HG03045 (cell line): ENCODE measurements around the gene ZBTB3.
A peak's percentile ranks its signal among the peaks of the same experiment; 100 is the strongest.
"Not testable (repeated sequence)": the region's sequence is repeated elsewhere in the genome, so short reads cannot be mapped to it uniquely, and the experiment has no call there.

Experiments used
- ATAC-seq: cut with Tn5 transposase; IDR thresholded peaks from one replicate; pipeline ENCODE4 v1.9.1; 2021; ENCODE audit warnings: mild to moderate bottlenecking, moderate library complexity; ENCODE audit not compliant: unreplicated experiment

Gene ZBTB3

DNA sequence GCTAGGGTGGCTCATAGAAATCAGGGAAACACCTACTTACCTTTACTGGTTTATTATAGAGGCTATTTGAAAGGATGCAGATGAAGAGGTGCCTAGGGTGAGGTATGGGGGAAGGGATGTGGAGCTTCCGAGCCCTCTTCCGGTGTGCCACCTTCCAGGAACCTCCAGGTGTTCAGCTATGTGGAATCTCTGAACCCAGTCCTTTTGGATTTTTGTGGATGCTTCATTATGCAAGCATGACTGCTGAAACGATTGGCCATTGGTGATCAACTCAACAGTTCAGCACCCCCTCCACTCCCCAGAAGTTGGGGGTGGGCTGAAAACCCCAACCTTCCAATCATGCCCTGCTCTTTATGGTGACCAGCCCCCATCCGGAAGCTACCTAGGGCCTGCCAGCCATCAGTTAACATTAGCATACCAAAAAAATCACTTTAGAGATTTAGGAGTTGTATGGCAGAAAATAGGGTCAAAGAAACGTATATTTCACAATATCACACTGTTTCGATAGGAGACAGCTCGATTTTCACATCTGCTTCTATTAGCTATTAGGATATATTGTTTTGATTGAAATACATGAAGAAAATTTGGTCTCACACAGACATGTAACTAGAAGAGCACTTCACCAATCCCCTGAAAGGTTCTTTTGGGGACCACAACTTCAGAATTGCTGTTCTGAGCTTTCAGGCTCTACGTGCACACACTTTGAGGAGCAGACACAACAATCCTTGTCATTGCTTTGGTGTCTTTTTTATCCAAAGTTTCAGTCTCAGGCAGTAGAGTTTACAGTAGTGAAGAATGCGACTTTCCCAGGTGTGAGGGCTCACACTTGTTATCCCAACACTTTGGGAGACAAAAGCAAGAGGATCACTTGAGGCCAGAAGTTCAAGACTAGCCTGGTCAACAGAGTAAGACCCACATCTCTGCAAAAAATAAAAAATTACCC lies 4.2 kb upstream of the ZBTB3 start:
- no peak for ATAC-seq

DNA sequence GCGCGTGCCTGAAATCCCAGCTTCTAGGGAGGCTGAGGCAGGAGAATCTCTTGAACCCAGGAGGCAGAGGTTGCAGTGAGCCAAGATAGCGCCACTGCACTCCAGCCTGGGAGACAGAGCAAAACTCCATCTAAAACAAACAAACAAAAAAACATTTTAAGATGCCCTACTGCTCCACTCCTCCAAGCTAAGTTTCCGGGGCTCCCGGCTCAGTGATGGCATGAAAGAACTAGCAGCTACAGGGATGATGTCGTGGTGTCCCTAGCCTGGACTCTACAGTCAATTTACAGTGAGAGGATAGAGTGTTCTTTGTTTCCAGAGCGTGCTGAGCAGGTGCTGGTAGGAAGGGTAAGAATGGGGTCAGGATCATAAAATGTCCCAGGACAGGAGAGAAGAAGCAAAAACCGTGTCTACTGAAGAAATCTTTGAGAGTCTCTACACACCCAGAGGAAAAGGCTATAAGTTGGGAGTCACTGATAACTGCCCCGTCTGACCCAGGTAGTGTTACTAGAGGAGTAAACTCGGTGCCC lies 1.2 kb upstream of the ZBTB3 start:
- ATAC-seq: no peak

DNA sequence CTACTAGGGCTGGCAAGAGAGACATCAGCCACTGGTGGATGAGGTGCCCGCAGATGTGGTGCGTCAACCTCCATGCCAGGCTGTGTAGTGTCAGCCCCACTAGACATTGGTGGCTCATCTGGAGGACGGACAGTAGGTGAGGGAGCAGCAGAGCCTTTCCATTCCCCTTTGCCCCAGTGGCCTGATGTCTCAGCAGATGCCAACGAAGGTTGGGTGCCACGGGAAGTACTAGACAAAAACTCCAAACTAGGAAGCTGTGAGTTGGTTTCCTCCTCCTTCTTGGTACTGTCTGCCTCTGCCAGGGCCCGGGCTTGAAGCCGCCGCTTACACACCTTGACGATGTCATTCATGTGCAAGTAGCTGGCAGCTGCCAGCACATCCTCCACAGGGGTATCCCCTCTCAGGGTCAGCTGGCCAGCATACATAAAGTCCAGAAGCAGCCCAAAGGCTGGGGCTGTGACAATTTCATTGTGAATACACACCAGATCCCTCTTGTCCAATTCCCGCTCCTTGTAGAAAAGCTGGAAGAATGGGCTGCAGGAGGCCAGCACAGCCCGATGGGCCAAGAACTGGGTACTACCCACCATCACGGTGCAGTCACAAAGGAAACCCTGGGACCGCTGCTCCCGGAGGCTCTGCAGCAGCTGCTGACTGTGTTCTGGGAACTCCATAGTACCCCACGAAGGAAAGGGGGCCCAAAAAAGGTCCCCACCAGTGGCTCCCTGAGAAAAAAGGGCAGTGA lies 795 bp downstream of the ZBTB3 start:
- ATAC-seq: peak; percentile 1

DNA sequence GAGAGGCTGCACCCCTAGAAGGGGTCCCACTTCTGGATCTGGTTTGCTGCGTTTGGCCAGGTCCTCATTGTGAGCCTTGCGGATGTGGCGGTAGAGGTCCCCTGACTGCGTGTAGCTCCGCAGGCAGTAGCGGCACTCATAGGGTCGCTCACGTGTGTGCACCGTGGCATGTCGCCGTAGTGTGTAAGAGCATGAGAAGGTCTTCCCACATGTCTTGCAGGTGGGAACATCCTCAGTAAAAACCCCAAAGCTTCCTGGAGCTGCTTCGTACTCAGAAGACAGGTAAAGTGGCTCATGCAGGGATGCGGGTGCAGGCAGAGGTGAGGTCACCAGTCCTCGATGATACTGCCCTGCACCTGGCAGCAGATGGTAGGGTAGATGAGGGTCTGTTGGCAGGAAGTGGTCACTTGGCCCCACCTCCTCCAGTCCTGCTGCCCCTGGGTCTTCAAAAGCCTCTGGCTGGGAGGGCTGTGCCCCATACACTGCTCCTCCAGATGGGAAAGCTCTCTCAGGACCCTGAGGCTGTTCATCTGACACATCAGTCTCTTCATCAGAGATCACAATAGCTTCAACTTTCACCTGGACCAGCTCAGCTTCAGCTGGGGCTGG lies 1.7 kb downstream of the ZBTB3 start:
- no peak for ATAC-seq

DNA sequence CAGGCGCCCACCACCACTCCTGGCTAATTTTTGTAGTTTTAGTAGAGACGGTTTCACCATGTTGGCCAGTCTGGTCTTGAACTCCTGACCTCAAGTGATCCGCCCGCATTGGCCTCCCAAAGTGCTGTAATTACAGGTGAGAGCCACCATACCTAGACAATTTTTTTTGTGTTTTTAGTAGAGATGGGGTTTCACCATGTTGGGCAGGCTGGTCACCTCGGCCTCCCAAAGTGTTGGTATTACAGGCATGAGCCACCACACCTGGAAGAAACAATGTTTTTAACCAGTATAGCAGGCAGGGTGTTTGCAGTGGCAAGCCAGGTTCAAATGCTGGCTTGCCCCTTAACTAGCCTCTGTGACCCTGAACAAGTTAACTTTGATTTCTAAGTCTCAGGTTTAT lies 4.0 kb downstream of the ZBTB3 start:
- ATAC-seq: not testable (repeated sequence)

DNA sequence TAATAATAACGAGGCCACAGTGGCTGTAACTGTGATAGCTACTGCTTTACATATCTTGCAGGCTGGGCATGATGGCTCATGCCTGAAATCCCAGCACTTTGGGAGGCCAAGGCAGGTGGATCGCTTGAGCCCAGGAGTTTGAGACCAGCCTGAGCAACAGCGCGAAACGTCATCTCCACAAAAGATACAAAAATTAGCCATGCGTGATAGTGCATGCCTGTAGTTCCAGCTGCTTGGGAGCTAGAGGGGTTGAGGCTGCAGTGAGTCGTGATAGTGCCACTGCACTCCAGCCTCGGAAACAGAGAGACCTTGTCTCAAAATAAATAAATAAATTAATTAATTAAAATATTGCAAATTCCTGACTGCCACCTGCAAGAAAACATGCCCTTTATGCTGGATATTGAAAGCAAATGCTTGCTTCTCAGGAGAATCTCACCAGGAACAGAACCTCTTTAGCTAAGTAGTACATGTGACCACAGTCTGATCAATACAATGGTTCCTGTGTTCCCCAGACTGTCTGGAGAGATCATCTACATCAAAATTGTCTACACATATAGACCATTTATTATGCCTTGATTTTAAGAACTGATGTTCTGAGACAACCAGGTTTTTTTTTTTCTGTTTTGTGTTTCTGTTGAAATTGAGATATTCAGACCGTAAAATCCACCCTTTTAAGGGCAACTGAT lies 6.3 kb downstream of the ZBTB3 start:
- ATAC-seq: no peak

DNA sequence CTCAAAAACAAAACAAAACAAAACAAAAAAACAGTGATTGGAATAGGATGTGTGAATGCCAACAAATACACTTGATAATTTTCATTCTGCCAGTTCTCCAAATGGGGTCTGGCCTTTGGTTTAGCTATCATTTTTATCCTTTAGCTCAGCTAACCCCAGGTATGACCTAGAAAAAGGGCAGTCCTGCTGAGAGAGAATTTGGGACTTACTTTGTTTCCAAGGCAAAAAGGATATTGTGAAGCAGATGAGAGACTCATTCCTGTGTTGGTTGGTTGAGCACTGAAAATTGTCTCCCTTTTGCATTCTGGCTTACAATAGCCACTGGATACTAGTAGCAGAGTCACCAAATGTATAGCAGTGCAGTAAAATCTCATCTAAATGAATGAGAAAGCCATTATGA lies 16.8 kb downstream of the ZBTB3 start:
- no peak for ATAC-seq

DNA sequence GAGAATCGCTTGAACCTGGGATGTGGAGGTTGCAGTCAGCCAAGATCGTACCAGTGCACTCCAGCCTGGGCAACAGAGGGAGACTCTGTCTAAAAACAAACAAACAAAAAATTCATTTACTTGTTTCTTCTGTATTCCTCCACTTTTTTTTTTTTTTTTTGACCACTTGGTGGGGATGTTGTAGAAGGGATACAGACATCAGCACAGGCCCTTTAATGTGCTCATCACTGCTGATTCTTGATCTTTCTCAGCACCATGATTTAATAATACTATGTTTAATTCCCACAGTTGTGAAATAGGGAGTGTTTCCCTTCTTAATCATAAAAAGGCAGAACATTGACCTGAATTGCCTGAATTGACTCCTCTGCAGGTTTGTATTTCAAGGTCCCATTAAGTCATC lies 21.1 kb downstream of the ZBTB3 start:
- ATAC-seq: no peak

DNA sequence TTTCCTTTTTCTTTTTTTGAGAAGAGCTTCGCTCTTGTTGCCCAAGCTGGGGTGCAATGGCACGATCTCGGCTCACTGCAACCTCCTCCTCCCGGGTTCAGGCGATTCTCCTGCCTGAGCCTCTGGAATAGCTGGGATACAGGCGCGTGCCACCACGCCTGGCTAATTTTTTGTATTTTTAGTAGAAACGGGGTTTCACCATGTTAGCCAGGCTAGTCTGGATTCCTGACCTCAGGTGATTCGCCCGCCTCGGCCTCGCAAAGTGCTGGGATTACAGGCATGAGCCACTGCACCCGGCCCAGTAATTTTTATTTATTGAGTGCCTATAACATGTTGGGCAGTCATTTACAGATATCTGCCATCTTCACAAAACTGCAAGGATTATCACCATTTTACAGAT lies 23.9 kb downstream of the ZBTB3 start:
- ATAC-seq: not testable (repeated sequence)

DNA sequence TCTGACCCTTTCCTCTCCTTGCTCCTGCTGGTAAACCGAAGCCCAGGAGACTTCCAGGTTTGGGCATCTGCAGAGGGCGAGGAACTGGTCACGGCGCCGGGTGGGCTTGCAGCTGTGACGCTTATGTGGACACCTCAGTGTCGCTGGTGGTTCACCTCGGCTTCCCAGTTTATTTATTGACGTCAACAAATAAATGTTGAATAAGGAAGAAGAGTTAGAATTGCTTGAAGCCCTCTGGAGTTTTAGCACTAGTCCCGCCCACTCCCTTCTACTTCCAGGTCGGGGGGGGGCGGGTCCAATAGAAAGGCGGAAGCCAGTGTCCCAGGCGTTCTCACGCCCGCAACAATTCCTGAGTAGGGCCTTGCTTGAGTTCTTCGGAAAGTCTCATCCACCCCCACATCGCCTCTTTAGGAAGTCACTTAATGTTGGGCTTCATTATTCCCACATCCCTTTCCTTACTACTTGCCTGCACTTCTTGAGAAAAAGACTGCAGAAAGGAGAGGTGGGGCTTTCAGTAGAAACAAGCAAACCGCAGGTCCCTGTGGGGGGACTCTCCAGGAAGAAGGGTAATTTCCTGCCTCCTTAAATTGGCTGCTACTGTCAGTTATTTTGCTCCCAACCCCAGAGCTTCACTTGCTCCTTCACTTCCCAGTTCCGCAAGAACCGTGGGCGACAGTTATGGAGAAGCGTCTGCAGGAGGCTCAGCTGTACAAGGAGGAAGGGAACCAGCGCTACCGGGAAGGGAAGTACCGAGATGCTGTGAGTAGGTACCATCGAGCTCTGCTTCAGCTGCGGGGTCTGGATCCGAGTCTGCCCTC lies 25.6 kb downstream of the ZBTB3 start, which contains the start of gene TTC9C:
Gene TTC9C, plus strand, starts transcription at position 316 of the 818 bp plus-strand sequence. Its CDS starts 363 bp downstream, at position 679.
- peak; percentile 26 for ATAC-seq

DNA sequence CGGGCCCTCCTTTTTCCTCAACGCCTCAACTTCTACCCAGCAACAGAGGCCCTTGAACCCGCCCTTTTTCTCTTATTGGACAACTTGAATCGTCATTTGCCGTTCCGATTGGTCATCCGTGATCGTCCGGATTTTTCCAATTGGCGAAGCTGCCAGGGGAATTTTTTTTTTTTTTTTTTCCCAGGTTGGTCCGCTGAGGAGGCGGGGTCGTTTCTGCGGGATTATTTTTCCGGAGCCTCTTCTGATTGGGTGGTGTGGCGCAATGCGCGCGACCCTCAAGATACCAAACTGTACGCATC lies 26.1 kb downstream of the ZBTB3 start:
- ATAC-seq: peak; percentile 53

DNA sequence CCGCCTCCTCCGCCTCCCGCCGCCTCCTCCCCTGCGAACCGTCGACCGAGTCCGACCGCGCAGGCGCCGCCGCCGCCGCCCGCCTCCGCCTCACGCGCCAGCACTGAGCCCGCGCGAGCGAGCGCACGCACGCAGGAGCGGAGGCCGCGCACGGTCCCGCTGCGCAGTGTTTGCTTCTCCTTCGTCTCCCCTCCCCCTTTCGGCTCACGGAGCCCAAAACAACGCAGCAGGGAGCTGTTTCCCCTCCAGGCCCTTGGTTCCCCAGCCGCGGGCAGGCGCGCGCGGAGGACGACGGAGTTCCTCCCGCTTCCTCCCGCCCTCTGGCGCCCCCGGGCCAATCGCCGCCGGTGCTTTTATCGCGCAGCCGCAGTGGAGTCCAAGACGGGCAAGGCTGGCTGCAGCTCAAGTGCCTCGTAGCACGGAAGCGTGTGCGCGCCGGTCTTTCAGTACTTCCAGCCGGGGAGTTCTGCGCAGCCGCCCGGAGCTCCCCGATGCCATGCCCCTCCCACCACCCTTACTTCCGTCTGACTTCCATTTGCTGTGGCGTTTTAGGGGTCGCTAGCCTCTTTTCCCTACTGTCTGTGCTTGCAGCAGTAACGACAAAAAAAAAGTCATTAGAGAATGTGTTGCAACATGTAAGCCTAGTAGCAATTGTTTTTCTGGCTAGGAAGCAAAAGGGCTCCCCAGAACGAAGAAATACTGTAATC lies 26.6 kb downstream of the ZBTB3 start, which contains the start of gene HNRNPUL2:
Gene HNRNPUL2, minus strand, starts transcription at position 293 of the 707 bp plus-strand sequence. CDS start 301 bp downstream, outside the sequence.
- peak; percentile 72 for ATAC-seq

DNA sequence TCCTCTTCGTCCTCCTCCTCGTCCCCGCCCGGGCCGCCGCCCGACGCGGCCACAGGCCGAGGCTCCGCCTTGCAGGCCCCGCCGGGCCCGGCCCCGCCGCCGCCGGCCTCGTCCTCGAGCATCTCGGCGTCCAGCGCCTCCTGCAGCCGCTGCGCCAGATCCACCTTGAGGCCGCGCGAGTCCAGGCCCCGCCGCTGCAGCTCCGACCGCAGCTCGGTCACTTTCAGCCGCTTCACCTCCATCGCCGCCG lies 27.1 kb downstream of the ZBTB3 start:
- ATAC-seq: no peak

DNA sequence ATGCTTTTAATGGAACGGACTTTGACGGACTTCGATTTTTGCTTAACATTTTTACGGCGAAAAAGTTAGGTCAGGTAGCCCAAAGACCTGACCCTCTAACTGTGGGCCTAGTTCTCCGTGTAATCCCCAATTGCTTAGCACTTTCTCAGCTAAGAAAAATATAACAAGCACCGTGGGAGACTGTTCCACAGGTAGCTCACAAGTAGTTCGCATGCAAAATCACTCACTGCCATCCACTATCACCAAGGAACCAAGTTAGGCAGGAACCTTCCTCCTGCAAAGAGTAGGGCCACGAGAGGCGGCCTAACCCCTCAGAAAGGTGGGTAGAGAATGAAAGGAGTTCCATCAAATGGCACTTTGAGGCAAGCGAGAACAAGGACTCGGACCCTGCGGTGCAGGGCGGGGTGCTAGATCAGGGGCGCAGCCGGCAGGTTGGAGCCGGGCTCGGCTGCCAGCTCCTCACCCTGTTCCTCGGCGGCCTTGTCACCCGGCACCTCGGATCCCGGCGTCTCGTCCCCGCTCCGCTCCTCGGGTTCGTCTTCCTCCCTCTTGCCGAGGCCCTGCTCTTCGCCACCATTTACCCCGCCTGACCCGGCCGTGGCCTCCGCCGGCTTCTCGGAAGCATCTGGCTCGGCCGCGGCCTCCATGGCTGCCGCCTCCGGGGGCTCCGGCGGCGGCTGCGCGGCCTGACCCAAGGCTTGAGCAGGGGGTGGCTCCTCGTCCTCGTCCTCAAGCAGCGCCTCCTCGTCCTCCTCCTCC lies 27.6 kb downstream of the ZBTB3 start:
- ATAC-seq: peak; percentile 3

DNA sequence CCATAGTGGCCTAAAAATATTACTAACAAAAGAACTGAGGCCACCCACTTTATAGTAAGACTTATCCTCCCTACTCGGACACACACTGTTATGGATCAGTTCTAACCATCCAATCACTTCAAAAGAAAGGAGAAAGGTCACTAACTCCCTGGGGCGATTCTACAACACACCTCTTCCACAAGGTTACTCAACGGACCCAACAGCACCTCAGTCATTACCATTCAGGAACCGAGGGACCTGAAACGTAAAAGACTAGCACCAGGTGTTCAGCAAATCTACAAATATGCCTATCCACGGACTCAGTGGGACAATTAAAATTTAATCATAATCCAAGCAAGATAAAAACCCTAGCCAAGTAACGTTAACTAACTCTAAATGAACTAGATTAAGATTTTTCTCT lies 28.3 kb downstream of the ZBTB3 start:
- ATAC-seq: no peak

DNA sequence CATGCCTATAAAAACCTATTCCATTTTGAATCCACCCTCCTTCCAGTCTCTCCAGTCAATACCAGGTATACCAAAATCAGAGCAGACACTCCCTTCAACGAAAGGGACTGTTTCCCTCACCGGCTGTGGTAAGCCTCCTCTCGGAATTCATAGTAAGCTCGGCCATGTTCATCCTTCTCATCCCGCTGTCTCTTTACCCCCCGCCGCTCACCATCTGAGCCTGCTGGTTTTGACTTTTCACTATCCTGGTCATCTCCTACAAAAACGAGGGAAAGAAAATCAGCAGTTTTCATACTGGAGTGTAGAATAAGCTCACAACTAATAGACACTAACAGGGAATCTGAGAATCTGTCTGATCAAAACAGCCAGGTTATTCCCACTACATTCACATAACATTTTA lies 29.8 kb downstream of the ZBTB3 start:
- no peak for ATAC-seq

DNA sequence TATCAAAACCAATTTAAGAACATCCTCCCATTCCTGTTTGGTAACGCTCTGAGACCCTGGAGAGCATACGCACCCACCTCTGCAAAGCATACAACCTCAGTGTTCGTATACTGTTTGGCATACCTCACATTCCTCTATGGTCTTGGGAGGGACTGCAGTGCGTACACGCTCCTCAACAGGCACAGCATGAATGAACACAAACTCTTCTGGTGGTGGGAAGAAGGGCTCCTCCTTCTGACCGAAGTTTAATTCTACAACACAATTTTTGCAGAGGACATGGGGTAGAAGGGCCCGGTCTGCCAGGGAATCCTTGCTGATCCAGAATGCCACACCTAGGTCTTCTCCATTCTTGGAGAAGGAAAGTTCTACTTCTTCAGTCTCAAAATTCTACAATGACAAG lies 32.0 kb downstream of the ZBTB3 start:
- ATAC-seq: no peak

DNA sequence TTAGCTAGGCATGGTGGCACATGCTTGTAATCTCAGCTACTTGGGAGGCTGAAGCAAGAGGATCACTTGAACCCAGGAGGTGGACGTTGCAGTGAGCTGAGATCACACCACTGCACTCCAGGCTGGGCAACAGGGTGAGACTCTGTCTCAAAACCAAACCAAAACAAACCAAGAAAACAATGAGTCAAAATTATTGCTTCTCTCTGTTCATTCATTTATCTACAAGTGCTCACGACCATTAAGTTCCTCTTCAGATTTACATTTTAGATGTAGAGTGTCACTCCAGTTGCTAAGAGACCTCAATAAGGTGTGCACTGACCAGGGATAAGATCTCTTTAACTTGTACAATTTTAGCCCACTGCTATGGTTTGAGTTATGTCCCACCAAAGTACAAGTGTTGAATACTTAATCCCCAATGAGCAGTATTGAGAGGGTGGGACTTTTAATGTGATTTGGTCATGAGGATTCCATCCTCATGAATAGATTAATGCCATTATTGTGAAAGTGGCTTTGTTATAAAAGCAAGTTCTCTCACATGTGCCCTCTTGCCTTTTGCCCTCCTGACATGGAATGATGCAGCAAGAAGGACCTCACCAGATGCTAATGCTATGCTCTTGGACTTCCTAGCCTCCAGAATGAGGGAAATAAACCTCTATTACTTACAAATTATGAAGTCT lies 34.5 kb downstream of the ZBTB3 start:
- ATAC-seq: no peak
